Activated T-cell treated with anti-CD3 and anti-CD28 coated beads for 48 hours (primary cell): ENCODE measurements around the gene SUOX.
"Not testable (repeated sequence)": the region's sequence is repeated elsewhere in the genome, so short reads cannot be mapped to it uniquely, and the experiment has no call there.

Source experiments
- DNase-seq: peaks from one replicate; pipeline ENCODE4 v3.0.0-alpha.2; 2020; ENCODE audit warnings: low read depth

Gene SUOX

DNA sequence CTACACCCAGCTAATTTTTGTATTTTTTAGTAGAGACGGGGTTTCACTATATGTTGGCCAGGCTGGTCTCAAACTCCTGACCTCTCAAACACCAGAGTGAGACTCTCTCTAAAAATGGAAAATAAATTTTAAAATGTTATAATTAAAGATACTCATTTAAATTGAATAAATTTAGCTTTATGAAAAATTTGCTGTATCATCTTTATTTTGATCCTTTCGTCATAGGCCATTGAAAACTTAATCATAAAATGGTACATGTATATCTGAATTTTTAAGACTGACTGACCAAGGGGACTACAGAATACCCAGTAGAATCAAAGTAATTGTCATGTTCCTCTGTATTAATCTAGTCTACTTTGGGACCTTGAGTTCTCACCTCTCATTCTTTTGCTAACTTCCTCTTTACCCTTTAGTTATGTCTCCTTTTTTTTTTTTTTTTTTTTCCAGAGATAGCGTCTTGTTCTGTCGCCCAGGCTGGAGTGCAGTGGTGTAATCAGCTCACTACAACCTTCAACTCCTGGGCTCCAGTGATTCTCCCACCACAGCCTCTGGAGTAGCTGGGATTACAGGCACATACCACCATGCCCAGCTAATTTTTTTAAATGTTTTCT is 13.7 kb upstream of the SUOX start:
- no peak for DNase-seq

DNA sequence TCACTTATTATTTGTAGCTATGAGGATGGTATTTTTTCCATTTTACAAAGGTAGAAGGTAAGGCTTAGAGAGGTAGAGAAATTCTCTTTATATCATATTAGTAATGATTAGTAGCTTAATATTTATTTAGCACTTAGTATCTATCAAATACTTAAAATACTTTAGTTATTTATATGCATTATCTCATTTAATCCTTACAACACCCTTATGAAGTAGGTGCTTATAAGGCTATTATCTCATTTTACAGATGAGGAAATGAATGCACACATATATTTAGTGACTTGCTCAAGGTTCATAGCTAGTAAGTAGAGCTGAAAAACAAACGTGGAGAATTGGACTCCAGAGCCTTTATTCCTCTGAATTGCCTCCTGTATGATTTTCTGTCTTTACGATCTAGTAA is 12.2 kb upstream of the SUOX start:
- no peak for DNase-seq

DNA sequence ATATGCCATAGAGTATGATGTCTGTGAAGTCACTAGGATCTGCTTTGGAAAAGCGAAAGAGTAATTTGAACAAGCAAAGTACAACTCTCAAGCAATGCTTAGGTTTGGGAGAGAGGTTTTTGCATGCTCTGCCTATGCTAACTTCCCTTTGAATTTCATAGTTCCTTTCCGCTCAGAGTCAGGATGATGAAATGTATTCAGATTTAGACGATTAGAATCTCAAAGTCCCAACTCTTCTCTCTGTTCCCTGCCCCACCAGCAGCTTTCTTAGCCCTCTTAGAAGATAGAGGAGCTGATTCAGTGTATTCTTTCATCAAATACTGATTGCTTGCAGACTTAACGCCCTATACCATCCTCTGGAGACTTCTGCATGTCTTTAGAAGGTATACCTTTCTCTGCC is 11.7 kb upstream of the SUOX start:
- DNase-seq: no peak

DNA sequence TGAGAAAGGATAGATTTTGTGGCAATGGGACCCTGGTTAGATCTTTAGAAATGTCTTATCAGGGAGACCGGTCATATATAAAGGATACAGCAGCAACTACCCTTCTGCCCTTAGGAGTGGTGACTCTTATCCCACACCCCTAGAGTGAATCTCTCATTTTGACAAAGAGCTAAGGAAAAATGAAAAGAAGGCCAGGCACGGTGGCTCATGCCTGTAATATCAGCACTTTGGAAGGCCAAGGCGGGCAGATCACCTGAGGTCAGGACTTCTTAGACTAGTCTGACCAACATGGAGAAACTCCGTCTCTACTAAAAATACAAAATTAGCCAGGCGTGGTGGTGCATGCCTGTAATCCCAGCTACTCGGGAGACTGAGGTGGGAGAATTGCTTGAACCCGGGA is 11.1 kb upstream of the SUOX start:
- not testable (repeated sequence) for DNase-seq

DNA sequence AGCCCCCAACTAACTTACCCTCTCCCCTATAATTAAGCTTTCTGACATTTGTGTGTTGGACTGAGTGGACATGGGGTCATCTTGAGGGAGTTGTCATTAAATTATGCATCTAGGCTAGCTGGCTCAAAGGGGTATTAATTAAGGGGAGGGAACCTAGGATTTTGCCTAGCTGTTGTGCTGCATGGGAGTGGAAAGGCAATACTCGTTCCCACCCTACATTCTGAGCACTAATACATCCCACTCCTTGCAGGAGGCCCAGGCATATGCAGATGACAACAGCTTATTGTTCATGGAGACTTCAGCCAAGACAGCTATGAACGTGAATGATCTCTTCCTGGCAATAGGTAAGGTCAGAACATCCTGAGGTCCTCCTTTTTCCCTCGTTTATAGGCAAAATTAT is 6.0 kb upstream of the SUOX start:
- no peak for DNase-seq

DNA sequence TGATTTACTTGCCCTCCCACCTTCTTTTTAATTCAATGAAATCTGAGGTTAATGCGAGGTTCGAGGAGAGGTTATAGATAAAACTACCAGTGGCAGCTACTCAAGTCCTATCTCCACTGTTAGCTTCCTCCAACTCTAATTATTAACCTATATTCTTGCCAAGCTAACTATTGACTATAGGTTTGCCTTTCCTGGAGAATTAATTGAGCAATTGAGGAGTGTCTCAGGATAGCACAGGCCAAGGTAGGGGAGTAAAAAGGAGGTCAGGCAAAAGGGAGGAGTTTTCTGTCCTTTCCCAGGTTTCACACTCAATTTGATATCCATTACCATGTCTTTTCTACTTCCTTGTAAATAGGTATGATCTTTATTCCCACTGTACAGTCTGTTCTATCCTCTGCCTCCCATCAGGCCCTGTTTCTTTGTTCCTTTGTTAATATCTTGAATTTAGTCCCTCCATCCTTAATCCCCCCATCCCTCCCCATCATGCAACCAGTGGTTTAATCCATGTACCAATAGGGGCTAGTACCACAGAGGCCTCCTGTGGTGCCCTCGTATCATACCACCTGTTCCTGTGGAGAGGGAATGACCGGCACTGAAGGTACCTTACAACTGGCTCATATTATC is 3.7 kb upstream of the SUOX start:
- no peak for DNase-seq

DNA sequence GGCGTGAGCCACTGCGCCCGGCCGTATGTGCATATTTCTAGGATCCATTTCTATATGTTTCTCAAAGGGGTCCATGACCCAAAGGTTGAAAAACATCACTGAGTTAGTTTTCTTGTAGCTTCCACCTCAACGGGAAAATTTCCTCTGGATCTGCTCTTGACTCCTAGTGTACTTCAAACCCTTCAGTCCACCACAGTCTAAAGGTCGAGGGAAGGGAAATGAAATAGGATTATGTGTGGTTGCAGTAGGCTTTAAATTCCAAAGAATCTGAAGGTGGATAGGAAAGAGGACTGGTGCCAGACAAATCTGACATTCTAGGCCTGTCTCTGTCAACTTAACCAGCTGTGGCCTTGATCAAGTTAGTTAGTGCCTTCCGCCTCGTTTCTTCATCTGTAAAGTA is 1.7 kb upstream of the SUOX start:
- no peak for DNase-seq

DNA sequence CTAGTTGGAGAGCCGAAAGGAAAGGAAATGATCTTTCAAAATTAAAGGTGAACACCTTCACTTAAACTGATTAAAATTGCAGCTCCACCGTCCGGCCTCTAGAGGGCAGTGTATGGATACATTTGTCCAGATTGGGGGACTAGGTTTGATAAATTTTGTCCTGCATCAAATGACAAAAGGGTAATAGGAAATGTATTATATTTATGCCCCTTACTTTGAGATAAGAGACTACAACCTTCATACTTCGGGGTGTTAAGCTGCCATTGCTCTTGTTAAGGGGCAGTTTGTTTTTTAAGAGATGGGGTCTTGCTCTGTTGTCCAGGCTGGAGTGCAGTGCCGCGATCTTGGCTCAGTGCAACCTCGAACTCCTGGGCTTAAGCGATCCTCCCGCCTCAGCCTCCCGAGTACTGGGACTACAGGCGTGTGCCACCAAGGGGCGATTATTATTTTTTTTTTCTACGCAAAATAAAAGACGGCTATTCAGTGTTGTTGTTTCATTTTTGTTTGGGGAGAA is 818 bp upstream of the SUOX start:
- peak; percentile 50 for DNase-seq

DNA sequence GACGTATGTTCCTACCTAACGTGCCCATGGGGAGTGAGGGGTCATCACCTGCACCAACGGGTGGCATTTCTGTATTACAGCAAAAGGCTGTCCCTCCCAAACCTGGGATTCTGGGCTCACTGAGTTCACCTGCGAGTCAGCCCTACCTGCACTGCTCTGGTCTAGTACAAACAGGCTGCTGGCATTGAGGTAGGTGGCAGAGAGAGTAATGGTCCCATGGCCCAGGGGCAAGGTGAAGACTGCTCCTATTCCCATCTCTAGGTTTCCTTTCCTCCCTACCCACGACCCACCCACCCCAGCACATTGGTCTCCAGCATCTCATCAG is 421 bp downstream of the SUOX start:
- DNase-seq: no peak

DNA sequence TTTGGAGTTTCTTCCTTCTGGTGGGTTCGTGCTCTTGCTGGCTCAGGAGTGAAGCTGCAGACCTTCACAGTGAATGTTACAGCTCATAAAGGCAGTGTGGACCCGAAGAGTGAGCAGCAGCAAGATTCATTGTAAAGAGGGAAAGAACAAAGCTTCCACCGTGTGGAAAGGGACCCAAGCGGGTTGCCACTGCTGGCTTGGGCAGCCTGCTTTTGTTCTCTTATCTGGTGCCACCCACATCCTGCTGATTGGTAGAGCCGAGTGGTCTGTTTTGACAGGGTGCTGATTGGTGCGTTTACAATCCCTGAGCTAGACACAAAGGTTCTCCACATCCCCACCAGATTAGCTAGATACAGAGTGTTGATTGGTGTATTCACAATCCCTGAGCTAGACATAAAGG is 2.4 kb downstream of the SUOX start:
- DNase-seq: not testable (repeated sequence)

DNA sequence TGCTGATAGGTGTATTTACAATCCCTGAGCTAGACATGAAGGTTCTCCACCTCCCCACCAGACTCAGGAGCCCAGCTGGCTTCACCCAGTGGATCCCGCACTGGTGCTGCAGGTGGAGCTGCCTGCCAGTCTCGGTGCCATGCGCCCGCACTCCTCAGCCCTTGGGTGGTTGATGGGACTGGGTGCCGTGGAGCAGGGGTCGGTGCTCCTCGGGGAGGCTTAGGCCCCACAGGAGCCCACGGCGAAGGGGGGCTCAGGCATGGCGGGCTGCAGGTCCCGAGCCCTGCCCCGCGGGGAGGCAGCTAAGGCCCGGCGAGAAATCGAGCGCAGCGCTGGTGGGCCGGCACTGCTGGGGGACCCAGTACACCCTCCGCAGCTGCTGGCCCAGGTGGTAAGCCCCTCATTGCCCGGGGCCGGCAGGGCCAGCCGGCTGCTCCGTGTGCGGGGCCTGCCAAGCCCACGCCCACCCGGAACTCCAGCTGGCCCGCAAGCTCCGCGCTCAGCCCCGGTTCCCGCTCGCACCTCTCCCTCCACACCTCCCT is 3.0 kb downstream of the SUOX start:
- DNase-seq: not testable (repeated sequence)

DNA sequence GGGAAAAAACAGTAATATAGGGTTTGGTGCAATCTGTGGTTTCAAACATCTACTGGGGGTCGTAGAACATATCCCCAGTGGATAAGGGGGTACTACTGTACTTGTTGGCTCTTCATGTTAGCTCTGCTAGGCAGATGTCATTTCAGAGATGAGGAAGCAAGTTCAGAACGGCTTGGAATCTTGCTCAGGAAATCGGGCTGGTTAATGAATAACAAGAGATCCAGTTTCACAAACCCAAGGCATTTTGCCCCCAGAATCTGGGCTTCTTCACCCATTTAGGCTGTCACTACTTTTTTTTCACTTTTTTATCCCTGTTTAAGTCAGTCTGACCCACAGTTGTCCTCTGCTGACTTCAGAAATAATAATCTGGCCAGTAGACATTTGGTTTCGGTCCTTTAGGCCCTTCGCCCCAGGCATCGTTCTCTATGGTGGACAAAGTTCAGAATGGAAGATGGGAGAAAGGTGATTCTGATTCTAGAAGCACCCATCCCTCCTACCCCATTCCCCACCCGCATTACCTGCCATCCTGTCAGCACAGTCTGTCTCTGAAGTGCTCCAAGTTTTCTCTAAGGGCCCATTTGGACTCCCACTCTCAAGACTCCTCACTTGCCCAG is 4.5 kb downstream of the SUOX start:
- no peak for DNase-seq

DNA sequence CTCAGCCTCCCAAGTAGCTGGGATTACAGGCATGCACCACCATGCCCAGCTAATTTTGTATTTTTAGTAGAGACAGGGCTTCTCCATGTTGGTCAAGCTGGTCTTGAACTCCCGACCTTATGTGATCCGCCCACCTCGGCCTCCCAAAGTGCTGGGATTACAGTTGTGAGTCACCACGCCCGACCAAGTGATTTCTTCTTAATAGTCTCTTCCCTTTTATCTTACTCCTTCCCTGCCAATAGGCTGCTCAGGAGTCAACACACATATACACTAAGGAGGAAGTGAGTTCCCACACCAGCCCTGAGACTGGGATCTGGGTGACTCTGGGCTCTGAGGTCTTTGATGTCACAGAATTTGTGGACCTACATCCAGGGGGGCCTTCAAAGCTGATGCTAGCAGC is 6.3 kb downstream of the SUOX start:
- not testable (repeated sequence) for DNase-seq

DNA sequence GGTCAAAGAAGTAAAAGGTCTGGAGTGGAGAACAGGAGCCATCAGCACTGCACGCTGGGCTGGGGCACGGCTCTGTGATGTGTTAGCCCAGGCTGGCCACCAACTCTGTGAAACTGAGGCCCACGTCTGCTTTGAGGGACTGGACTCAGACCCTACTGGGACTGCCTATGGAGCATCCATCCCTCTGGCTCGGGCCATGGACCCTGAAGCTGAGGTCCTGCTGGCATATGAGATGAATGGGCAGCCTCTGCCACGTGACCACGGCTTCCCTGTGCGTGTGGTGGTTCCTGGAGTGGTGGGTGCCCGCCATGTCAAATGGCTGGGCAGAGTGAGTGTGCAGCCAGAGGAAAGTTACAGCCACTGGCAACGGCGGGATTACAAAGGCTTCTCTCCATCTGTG is 7.1 kb downstream of the SUOX start:
- DNase-seq: no peak

DNA sequence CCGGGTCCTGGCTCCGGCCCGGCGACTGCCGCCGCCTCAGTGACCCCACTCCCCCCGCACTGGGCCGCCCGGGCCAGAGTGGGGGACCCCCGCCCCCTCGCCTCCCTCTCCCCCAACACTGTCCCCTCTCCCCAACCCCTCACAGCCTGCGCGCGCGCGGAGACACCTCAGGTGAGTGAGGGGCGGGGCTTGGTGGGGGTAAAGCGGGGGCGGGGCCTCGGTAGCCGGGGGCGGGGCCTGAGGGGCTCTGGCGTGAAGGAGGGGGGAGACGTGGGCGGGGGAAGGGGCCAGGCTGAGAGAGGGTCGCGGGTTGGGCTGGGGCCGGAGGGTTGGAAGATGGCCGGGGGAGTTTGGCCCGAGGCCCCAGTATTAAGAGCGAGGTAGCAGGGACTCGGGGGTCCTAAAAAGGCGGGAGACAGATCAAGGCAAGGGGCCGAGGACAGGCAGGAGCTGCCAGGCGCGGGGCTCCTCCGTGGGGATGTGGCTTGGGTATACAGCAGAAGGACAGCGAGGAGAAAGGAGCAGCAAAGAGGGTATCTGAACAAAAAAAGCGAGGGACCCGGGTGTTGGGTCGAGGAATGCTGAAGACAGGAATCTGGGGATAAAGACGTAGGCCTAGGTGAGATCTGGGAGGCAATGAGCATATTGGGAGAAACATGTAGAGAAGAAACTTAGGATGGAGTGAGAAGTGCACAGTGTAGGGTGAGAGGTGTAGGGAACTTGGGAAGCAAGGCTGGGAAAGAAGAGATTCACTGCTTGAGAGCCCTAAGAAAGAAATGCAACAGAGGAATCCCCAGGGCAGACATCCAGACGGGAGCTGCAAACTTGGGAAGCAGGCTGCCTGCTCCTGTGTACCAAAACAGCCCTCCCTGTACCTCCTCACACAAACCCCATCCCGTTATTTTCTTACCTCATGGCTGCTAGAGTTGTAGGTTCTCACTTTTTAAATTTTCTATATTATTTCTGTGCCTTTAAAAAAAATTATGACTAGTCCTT is 10.8 kb downstream of the SUOX start:
- peak; percentile 47 for DNase-seq

DNA sequence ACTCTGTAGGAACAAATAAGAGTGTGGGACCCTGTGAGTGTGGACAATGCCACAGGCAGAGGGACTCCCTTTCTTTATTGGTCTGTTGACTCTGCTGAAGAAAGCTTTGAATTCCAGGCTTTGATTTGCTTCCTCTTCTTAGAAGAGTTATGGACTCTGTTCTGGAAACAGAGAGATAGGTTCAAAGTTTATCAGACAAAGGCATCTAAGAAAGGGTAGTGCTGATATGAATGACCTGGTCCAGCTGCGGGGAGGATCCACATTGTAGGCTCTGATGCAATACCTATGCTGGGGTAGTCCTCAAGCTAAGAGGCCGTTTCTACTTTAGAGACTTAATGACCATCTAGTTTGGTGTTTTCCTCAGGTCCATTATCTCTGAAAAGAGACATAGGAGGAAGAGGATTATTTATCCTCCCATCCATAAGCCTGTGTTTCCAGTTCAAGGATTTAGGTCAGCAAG is 13.1 kb downstream of the SUOX start:
- DNase-seq: no peak

DNA sequence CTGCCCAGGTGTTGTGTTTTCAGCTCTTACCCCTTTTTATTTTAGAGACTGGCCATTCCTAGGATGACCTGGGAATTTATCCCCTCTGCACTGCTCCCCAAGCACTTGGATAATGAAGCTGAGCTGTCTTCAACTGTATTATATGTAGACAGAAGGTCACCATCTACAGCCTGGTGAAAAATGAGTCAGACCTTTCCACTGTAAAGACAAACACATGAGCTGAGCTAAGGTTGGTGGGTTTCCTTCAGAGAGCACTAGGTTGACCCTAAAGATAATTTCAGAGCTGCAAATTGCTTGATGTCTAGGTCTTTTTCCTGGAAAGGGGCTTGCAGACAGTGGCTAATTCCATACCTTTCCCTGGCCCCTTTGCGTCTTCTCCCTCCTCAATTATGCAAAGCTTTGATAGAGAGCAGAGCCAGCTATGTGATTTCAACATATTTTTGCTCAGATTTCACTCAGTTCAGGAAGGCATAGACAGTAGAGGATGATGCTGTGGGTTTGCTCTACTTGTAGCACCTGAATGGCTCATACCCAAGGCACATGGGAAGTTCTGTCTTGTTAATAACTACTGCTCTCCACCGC is 14.5 kb downstream of the SUOX start:
- DNase-seq: no peak

DNA sequence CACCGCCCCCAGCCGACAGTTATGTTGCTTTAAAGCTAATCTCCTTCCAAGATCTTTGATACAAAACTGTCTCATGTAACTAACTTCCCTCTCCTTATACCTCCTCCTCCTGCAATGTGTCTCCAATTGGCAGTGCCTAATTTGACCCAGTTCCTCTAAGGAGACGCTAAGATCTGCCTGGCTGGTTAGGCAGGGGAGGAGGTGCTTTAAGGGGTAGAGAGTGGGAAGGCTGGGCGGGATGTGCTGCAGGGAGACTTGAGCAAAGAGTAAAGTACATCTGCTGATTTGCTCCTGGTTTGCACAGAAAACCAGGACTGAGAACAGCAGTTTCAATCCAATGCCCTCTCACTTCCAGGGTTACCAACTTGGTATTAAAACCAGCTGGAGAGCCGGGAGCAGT is 16.4 kb downstream of the SUOX start:
- no peak for DNase-seq

DNA sequence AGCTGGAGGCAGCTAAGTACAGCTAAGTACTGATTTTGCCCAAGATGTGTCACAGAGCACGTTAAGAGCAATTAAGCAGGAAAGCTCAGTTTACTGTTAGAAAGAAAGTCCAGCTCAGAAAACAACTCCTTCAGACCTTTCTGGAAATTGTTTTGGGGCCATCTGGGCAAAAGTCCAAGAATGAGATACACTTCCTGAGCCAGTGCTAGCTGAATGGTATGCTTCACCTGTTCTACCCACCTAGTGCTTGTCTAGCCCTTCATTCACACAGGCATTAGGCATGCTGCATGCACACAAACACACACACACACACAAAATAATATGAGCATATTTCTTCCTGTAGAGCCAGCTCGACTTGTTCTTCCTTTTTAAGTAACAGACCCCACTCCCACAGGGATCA is 17.1 kb downstream of the SUOX start:
- no peak for DNase-seq

DNA sequence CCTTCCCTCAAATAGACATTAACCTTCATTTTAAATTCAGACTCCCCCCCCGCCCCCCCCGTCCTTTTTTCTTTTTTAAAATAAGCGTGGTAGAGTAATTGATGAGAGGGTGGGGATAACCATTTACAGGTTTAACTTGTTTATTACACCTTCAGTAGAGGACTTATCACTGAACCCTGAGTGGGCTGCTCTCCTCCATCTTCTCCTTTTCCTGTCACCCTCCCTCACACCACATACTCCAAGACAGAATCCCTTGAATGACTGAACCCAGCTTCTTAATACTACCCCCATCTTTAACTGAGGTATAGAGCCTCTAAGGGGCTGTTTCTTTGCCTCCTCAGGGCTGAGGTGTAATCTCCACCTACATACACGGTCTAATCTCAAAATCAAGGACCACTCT is 20.1 kb downstream of the SUOX start:
- no peak for DNase-seq

DNA sequence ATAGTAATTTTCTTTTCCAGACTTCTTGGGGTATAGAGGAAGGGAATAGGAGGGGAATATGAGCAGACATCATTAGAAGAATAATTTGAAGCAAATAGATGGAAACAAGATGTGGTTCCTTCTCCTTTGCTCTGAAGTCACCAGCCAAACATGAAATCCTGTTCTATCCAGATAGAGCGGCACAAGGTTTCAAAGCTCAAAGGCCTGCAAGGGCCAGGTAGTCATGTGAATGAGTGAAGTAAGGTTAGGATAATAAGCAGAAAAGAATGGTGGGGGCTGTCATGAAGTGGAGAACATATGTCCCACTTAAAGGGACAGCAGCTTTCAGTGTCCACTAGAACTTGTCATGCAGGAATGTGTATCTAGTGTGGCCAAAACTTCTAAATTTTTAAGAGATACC is 21.3 kb downstream of the SUOX start:
- DNase-seq: no peak
